Suprapubic skin (tissue), 4 donors: Measurements from ENCODE around the gene ZNF608. TPM values are rescaled to one million over a fixed set of nuclear protein-coding genes. Genes with fewer than 3 reads are reported as not detected.

ENCODE experiments used
- DNase-seq, 2 donors: peaks; one replicate each; pipeline ENCODE4 v3.0.0-alpha.2; 2019; ENCODE audit warnings: low spot score in 2 of 2
- H3K27ac ChIP-seq: fragments of 200-600 bp; sonication (generic); one replicate; pipeline ENCODE4 v1.5.1; 2019
- H3K27me3 ChIP-seq: fragments of 200-600 bp; sonication (generic); one replicate; pipeline ENCODE4 v1.5.1; 2019
- H3K36me3 ChIP-seq: fragments of 200-600 bp; sonication (generic); one replicate; pipeline ENCODE4 v1.5.1; 2019
- H3K4me1 ChIP-seq: fragments of 200-600 bp; sonication (generic); one replicate; pipeline ENCODE4 v1.5.1; 2019
- H3K4me3 ChIP-seq: fragments of 200-600 bp; sonication (generic); one replicate; pipeline ENCODE4 v1.5.1; 2019; ENCODE audit warnings: mild to moderate bottlenecking
- H3K9me3 ChIP-seq: fragments of 200-600 bp; sonication (generic); one replicate; pipeline ENCODE4 v1.5.1; 2019
- EP300 ChIP-seq: sonication (generic); formaldehyde crosslinking; IDR thresholded peaks from one replicate; pipeline ENCODE4 v1.6.1; 2017; ENCODE audit warnings: antibody characterized with exemption
- POLR2A ChIP-seq, 2 donors: fragments of 450-650 bp; IDR thresholded peaks; one replicate each; pipeline ENCODE4 v1.6.1; 2017; ENCODE audit warnings: antibody characterized with exemption in 2 of 2, mild to moderate bottlenecking in 2 of 2, moderate library complexity in 2 of 2
- POLR2AphosphoS5 ChIP-seq, 3 donors: sonication (generic); formaldehyde crosslinking; IDR thresholded peaks; one replicate each; pipeline ENCODE4 v1.6.1; 2017; ENCODE audit warnings: antibody characterized with exemption in 3 of 3
- WGBS: methylation state at CpG from one replicate; pipeline ENCODE4 v1.1.5; 2018; 5-methylcytosine and 5-hydroxymethylcytosine counted together
- total RNA-seq, 4 donors: library from RNA; depleted of rRNA; stranded (reverse); fragments of >200 nt; gene quantifications; one replicate each; pipeline ENCODE4 v1.1.0, GENCODE V29; 2016
- TF ChIP-seq, protein P1 (sequence below), 2 donors: fragments of 200-600 bp in 1 of 2; fragments of 450-650 bp in 1 of 2; sonication (generic) in 1 of 2; IDR thresholded peaks; one replicate each; pipeline ENCODE4 v1.5.1; 2016 to 2019; ENCODE audit warnings: antibody characterized with exemption in 2 of 2, mild to moderate bottlenecking in 1 of 2, moderate library complexity in 1 of 2

The ZNF608 gene, protein sequence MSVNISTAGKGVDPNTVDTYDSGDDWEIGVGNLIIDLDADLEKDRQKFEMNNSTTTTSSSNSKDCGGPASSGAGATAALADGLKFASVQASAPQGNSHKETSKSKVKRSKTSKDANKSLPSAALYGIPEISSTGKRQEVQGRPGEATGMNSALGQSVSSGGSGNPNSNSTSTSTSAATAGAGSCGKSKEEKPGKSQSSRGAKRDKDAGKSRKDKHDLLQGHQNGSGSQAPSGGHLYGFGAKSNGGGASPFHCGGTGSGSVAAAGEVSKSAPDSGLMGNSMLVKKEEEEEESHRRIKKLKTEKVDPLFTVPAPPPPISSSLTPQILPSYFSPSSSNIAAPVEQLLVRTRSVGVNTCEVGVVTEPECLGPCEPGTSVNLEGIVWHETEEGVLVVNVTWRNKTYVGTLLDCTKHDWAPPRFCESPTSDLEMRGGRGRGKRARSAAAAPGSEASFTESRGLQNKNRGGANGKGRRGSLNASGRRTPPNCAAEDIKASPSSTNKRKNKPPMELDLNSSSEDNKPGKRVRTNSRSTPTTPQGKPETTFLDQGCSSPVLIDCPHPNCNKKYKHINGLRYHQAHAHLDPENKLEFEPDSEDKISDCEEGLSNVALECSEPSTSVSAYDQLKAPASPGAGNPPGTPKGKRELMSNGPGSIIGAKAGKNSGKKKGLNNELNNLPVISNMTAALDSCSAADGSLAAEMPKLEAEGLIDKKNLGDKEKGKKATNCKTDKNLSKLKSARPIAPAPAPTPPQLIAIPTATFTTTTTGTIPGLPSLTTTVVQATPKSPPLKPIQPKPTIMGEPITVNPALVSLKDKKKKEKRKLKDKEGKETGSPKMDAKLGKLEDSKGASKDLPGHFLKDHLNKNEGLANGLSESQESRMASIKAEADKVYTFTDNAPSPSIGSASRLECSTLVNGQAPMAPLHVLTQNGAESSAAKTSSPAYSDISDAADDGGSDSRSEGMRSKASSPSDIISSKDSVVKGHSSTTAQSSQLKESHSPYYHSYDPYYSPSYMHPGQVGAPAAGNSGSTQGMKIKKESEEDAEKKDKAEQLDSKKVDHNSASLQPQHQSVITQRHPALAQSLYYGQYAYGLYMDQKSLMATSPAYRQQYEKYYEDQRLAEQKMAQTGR (N-terminal part only)
- total RNA-seq = 10 to 100 TPM in 2 of 4 donors, 1 to 10 TPM in 2; 3.9 to 11.9 (median 9.1) TPM

DNA sequence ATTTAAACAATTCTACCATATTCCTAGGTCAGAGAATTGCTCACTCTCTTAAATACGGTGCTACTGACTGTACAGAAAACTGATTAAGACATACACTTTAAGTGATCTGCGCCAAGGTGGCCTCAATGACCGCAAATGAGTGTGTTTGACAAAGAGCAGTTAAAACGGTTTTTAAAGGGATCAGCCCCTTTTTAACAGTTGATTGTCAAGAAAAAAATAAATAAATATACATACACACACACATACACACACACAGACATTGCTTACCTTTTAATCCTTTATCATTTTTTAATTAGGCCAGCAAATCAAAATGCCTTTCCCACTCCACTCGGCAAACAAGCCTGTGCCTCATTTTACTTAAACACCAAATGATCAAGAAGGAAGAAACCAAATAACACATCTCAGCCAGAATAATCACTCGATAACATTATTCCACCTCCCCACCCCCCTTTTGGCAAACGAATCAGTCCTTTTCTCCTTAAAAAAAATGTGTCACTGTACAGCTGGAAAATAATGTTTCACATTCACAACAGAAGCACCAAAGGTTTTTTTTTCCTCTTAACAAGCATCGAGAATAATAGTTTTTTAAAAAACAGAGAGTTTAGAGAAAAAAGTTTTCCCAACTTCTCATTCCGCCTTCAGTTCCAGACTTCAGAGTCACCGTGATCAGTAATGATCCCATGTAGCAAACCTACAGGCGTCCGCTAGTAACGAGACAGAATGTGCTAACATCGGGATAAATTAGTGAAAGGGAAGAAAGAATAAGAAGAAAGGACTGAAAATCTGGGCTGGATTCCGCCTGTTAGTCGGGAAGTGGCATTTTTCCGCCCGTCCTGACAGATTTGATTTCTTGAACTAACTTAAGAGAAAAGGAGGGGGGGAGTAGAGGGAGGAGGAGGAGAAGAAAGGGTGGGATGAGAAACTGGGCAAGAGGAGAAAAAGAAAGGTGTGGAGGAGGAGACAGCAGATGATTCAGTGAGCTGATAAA, at the start of gene ZNF608:
TSS of gene ZNF608 (minus strand) at position 712 of the 988 bp plus-strand sequence. CDS start 1,650 bp downstream, outside the sequence.
- Histone ChIP-seq H3K36me3 (no peaks in the 10 kb centered on the region), H3K4me1 (peaks cover 50% of the 10 kb centered on the region), H3K9me3 (no peaks in the 10 kb centered on the region), H3K27me3 (peaks cover 10% of the 10 kb centered on the region), H3K4me3 (peak within 1 kb of the TSS; percentile 53), H3K27ac (peak within 1 kb of the TSS; percentile 88)
- 7% methylated on average over 18 of the region's 18 CpGs for WGBS
- no peak for DNase-seq
- no peak for TF ChIP-seq POLR2A (IDR thresholded peaks at IDR 0.05)
- TF ChIP-seq, protein P1, sequence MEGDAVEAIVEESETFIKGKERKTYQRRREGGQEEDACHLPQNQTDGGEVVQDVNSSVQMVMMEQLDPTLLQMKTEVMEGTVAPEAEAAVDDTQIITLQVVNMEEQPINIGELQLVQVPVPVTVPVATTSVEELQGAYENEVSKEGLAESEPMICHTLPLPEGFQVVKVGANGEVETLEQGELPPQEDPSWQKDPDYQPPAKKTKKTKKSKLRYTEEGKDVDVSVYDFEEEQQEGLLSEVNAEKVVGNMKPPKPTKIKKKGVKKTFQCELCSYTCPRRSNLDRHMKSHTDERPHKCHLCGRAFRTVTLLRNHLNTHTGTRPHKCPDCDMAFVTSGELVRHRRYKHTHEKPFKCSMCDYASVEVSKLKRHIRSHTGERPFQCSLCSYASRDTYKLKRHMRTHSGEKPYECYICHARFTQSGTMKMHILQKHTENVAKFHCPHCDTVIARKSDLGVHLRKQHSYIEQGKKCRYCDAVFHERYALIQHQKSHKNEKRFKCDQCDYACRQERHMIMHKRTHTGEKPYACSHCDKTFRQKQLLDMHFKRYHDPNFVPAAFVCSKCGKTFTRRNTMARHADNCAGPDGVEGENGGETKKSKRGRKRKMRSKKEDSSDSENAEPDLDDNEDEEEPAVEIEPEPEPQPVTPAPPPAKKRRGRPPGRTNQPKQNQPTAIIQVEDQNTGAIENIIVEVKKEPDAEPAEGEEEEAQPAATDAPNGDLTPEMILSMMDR (IDR thresholded peaks at IDR 0.05) = peak in 1 of 2 donors; percentile 20
- TF ChIP-seq EP300 = no peak
- TF ChIP-seq POLR2AphosphoS5 (IDR thresholded peaks at IDR 0.05) = no peak

DNA sequence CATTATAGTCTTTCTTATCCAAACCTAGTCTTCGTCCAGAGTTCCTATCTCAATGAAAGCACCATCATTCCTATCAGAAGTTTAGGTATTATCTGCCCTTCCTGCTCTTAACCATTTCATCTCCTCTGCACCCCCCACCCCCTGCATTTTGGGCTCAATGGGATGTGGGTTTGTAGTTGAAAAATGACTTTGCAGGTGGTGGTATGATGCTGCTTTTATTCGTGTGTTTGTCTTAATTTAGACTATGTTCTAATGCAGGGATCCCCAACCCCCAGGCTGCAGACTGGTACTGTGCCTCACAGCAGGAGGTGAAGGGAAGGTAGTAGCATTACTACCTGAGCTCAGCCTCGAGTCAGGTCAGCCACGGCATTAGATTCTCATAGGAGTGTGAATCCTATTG, 49.4 kb upstream of the ZNF608 start:
- 87% methylated on average over 4 of the region's 4 CpGs for WGBS
- Histone ChIP-seq H3K27me3 (no peaks in the 10 kb centered on the region), H3K9me3 (no peaks in the 10 kb centered on the region), H3K4me1 (no peaks in the 10 kb centered on the region), H3K4me3 (no peak overlapping the region), H3K27ac (no peak overlapping the region), H3K36me3 (no peaks in the 10 kb centered on the region)
- no peak for DNase-seq
- TF ChIP-seq, protein P1 (IDR thresholded peaks at IDR 0.05) = no peak
- TF ChIP-seq POLR2A (IDR thresholded peaks at IDR 0.05) (no peak), POLR2AphosphoS5 (IDR thresholded peaks at IDR 0.05) (no peak), EP300 (no peak)

DNA sequence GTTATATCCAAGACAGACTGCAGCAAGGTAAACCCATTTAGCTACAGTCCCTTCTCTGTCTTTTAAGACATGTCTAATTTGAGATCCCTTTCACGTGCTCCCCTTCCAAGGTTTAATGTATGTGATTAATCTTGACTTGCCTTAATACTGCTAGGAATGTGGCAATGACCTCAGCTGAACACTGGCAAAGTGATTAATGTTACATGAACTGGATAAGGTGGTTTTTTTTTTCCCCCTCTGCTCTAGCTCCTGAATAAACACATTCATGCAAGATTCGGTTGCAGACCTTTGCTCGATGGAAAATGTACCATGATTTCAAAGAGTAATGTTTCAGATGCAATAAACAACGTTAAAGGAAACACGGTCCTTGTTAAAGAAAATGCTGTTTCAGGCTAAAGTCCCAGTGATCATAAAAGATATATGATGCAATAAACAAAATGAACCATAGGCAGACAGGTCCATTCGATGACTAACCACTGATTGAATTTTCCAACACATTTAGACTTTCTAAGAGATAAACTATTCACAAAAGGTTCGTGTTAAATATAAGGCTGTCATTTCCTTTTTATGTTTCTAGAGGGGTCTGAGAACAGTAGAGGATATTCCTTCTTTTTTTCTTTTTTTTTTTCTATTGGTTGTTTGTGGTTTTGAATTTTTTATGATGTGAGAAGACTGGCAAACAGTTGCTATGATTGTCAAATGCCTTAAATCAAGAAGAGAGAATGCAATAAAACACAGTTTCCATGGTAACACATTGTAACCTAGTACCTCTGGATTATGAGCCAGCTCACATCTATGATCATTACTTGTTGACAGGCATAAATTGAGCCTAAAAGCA, 44.7 kb upstream of the ZNF608 start:
- H3K4me1 ChIP-seq = no peaks in the 10 kb centered on the region
- no peaks in the 10 kb centered on the region for H3K9me3 ChIP-seq
- no peak for TF ChIP-seq POLR2A (IDR thresholded peaks at IDR 0.05)
- no peak for TF ChIP-seq EP300
- TF ChIP-seq POLR2AphosphoS5 (IDR thresholded peaks at IDR 0.05) = no peak
- TF ChIP-seq, protein P1 (IDR thresholded peaks at IDR 0.05) = no peak
- 33% methylated on average over 7 of the region's 7 CpGs for WGBS
- DNase-seq = no peak
- H3K27ac ChIP-seq = no peak overlapping the region
- no peaks in the 10 kb centered on the region for H3K27me3 ChIP-seq
- no peak overlapping the region for H3K4me3 ChIP-seq
- H3K36me3 ChIP-seq = no peaks in the 10 kb centered on the region

DNA sequence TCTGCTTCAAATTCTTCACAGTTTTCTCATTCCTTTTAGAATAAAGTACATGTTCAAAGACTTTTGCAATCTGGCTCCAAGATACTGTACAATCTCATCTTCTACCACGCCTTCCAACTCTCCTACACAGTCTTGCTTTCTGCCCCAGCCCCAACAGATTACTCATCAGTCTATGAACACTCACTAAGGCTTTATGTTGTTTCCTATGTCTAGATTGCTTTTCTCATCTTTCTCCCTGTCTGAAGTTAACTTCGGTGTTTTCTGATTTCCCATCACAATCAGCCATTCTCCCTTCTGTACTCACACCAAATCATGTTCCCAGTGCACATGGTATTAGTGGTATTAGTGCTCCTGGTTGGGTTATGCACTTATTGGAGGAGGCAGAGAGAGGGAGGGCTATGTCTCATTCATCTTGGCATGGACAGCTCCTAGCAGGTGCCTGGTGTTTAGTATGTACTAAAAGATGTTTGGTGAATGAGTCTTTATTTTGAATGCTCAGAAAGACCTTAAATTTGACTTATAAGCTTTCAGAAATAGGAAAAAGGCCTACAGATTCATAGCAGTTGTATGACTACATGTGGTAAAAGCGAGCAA, 44.0 kb upstream of the ZNF608 start:
- H3K27me3 ChIP-seq = no peaks in the 10 kb centered on the region
- no peaks in the 10 kb centered on the region for H3K36me3 ChIP-seq
- no peak for DNase-seq
- no peak overlapping the region for H3K4me3 ChIP-seq
- WGBS = 86% methylated on average over 3 of the region's 3 CpGs
- H3K27ac ChIP-seq = no peak overlapping the region
- TF ChIP-seq POLR2AphosphoS5 (IDR thresholded peaks at IDR 0.05) (no peak), EP300 (no peak), POLR2A (IDR thresholded peaks at IDR 0.05) (no peak)
- TF ChIP-seq, protein P1 (IDR thresholded peaks at IDR 0.05) = no peak
- no peaks in the 10 kb centered on the region for H3K9me3 ChIP-seq
- no peaks in the 10 kb centered on the region for H3K4me1 ChIP-seq
